Activated B cell treated with CpG ODN at 0.5 μM for 24 hours (primary cell): ENCODE data around the gene PPP1R14B. TPM values are rescaled to one million over a fixed set of nuclear protein-coding genes. Genes with fewer than 3 reads are reported as not detected.

Experiments used
- ATAC-seq: fragments of 200-7000 bp; cut with Tn5 transposase; one replicate; pipeline ENCODE4 v1.10.0; 2021; ENCODE audit warnings: low read depth, mild to moderate bottlenecking, moderate library complexity
- CTCF ChIA-PET: fragments of 350-600 bp; sonication (Branson Sonifier 250); formaldehyde crosslinking; loops from one replicate; lab custom pipeline; 2021; ENCODE audit warnings: antibody characterized with exemption; lab: Charles Lee
- POLR2A ChIA-PET: fragments of 350-600 bp; sonication (Branson Sonifier 250); formaldehyde crosslinking; loops from one replicate; lab custom pipeline; 2021; ENCODE audit warnings: antibody characterized with exemption; lab: Charles Lee
- DNase-seq: peaks from one replicate; pipeline ENCODE4 v3.0.0; 2022
- H3K27ac Mint-ChIP-seq: one replicate; pipeline ENCODE4 v1.8.0; 2020; ENCODE audit warnings: mixed read lengths
- H3K27me3 Mint-ChIP-seq: one replicate; pipeline ENCODE4 v1.8.0; 2021; ENCODE audit warnings: mixed read lengths
- H3K36me3 Mint-ChIP-seq: one replicate; pipeline ENCODE4 v1.8.0; 2021; ENCODE audit warnings: low read depth, mixed read lengths
- H3K4me1 Mint-ChIP-seq: one replicate; pipeline ENCODE4 v1.8.0; 2021; ENCODE audit warnings: mixed read lengths
- H3K4me3 Mint-ChIP-seq: one replicate; pipeline ENCODE4 v1.8.0; 2020; ENCODE audit warnings: mild to moderate bottlenecking, mixed read lengths
- H3K9me3 Mint-ChIP-seq: one replicate; pipeline ENCODE4 v1.8.0; 2020; ENCODE audit warnings: mixed read lengths
- intact Hi-C: fragments of 100-400 bp; cut with micrococcal nuclease; formaldehyde crosslinking; loops from one replicate; pipeline ENCODE4 v1.15.1; 2024
- total RNA-seq: library from RNA; stranded (reverse); gene quantifications from 2 replicates; pipeline ENCODE4 v1.2.3, GENCODE V29; 2022
- TF ChIP-seq, protein P1 (sequence below): fragments of 200-600 bp; IDR thresholded peaks from one replicate; pipeline ENCODE4 v1.8.0; 2022; ENCODE audit warnings: antibody characterized with exemption, mild to moderate bottlenecking

Gene PPP1R14B
- total RNA-seq, 1 donor from 2014 or later, result 112 TPM

DNA sequence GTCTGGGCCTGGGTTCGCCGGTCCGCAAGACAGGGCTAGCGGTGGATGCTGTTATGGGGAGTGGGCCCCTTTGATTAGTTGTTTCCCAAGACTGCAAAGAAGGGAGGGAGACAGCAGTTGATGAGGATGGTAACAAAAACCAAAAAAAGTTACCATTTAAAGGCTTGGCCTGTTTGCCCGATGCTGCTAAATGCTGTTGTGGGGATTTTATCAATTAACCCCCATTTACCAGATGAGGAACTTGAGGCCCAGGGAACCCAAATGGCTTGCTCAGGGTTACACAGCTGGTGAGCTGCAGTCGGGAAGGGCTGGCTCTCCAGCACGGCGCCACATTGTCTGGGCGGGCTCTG, 24.1 kb downstream of the PPP1R14B start:
- H3K27me3 Mint-ChIP-seq, result no peaks in the 10 kb centered on the region
- no peaks in the 10 kb centered on the region for H3K9me3 Mint-ChIP-seq
- no peak for DNase-seq
- TF ChIP-seq, protein P1, sequence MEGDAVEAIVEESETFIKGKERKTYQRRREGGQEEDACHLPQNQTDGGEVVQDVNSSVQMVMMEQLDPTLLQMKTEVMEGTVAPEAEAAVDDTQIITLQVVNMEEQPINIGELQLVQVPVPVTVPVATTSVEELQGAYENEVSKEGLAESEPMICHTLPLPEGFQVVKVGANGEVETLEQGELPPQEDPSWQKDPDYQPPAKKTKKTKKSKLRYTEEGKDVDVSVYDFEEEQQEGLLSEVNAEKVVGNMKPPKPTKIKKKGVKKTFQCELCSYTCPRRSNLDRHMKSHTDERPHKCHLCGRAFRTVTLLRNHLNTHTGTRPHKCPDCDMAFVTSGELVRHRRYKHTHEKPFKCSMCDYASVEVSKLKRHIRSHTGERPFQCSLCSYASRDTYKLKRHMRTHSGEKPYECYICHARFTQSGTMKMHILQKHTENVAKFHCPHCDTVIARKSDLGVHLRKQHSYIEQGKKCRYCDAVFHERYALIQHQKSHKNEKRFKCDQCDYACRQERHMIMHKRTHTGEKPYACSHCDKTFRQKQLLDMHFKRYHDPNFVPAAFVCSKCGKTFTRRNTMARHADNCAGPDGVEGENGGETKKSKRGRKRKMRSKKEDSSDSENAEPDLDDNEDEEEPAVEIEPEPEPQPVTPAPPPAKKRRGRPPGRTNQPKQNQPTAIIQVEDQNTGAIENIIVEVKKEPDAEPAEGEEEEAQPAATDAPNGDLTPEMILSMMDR, result no peak
- intact Hi-C loops, result no loop called here
- H3K4me3 Mint-ChIP-seq, result no peak overlapping the region
- CTCF ChIA-PET, result no interaction called here
- POLR2A ChIA-PET, result interaction anchor here (0.7 to 12.7 kb wide), 4 partner anchors 14 to 1435 kb away, joined by 3 to 191 read pairs (median 4); partner anchors contain the start of genes FERMT3, FKBP2 and TMEM179B
- H3K36me3 Mint-ChIP-seq, result peaks cover 42% of the 10 kb centered on the region
- peaks cover 21% of the 10 kb centered on the region for H3K4me1 Mint-ChIP-seq
- H3K27ac Mint-ChIP-seq, result no peak overlapping the region
- no peak for ATAC-seq

DNA sequence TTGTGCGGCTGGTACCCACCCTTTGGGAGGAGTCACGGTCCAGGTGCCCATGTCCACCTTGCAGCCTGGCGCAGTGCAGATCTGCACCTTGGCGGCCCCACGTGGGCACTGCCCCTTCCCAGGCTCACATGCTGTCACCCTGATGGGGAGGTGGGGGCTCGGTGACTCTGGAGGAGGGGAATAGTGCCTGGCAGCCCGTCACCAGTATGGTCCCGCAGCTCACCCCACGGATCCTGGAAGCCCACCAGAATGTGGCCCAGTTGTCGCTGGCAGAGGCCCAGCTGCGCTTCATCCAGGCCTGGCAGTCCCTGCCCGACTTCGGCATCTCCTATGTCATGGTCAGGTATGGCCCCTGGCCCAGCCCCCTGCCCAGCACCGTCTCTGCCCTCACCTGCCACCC, 25.9 kb downstream of the PPP1R14B start:
- no peak overlapping the region for H3K27ac Mint-ChIP-seq
- H3K9me3 Mint-ChIP-seq, result no peaks in the 10 kb centered on the region
- DNase-seq (no peak), ATAC-seq (no peak)
- peaks cover 47% of the 10 kb centered on the region for H3K36me3 Mint-ChIP-seq
- ChIA-PET CTCF (interaction anchor here (1.4 kb wide), 1 partner anchor 16 kb away, joined by 5 read pairs; no protein-coding TSS in a partner anchor), POLR2A (no interaction called here)
- H3K4me3 Mint-ChIP-seq, result no peak overlapping the region
- intact Hi-C loops, result no loop called here
- no peaks in the 10 kb centered on the region for H3K27me3 Mint-ChIP-seq
- H3K4me1 Mint-ChIP-seq, result peaks cover 14% of the 10 kb centered on the region
- TF ChIP-seq, protein P1, result no peak

DNA sequence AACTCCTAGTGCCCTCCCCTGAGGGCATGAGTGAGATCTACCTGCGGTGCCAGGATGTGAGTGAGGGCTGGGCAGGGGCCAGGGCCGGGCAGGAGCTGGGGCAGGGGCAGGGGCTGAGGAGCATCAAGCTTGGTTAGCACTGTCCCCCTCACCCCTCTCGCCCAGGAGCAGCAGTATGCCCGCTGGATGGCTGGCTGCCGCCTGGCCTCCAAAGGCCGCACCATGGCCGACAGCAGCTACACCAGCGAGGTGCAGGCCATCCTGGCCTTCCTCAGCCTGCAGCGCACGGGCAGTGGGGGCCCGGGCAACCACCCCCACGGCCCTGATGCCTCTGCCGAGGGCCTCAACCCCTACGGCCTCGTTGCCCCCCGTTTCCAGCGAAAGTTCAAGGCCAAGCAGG, 26.5 kb downstream of the PPP1R14B start:
- H3K9me3 Mint-ChIP-seq, result no peaks in the 10 kb centered on the region
- no peak overlapping the region for H3K27ac Mint-ChIP-seq
- peaks cover 17% of the 10 kb centered on the region for H3K4me1 Mint-ChIP-seq
- ATAC-seq, result no peak
- POLR2A ChIA-PET, result no interaction called here
- DNase-seq, result no peak
- H3K36me3 Mint-ChIP-seq, result peaks cover 51% of the 10 kb centered on the region
- H3K27me3 Mint-ChIP-seq, result no peaks in the 10 kb centered on the region
- intact Hi-C loops, result no loop called here
- H3K4me3 Mint-ChIP-seq, result no peak overlapping the region
- CTCF ChIA-PET, result no interaction called here
- TF ChIP-seq, protein P1, result no peak

DNA sequence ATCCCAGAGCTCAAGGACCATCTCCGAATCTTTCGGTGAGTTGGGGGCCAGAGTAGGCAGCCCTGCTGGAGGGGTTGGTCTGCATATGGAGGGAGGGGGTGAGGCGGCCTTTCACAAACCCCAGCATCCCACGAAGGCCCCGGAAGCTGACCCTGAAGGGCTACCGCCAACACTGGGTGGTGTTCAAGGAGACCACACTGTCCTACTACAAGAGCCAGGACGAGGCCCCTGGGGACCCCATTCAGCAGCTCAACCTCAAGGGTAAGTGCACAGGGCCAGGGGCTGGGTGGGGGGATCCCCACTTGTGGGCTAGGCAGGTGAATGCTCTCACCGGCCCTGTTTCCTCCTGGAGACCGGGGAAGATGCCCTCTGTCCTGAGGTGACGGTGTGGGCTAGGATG, 27.0 kb downstream of the PPP1R14B start:
- DNase-seq, result no peak
- TF ChIP-seq, protein P1, result no peak
- no peaks in the 10 kb centered on the region for H3K27me3 Mint-ChIP-seq
- CTCF ChIA-PET, result no interaction called here
- intact Hi-C loops, result no loop called here
- peaks cover 56% of the 10 kb centered on the region for H3K36me3 Mint-ChIP-seq
- no peak for ATAC-seq
- no peak overlapping the region for H3K27ac Mint-ChIP-seq
- H3K9me3 Mint-ChIP-seq, result no peaks in the 10 kb centered on the region
- H3K4me3 Mint-ChIP-seq, result no peak overlapping the region
- POLR2A ChIA-PET, result interaction anchor here (0.9 to 6.3 kb wide), 2 partner anchors 14 to 51 kb away, joined by 3 to 37 read pairs; partner anchors contain the start of gene FERMT3
- H3K4me1 Mint-ChIP-seq, result peaks cover 17% of the 10 kb centered on the region

DNA sequence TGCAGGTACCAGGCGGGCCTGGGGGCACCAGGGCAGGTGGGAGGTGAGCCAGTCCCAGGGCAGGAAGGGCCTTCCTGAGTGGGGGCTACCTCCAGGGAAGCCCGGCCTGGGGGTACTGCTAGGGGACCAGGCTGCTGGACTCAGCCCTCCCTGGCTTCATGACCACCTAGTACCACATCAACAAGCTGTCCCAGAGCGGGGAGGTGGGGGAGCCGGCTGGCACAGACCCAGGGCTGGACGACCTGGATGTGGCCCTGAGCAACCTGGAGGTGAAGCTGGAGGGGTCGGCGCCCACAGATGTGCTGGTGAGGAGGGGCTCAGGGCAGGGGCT, 27.4 kb downstream of the PPP1R14B start:
- Mint-ChIP-seq H3K9me3 (no peaks in the 10 kb centered on the region), H3K36me3 (peaks cover 59% of the 10 kb centered on the region), H3K4me1 (peaks cover 18% of the 10 kb centered on the region), H3K27ac (no peak overlapping the region), H3K4me3 (no peak overlapping the region), H3K27me3 (no peaks in the 10 kb centered on the region)
- no peak for DNase-seq
- ChIA-PET CTCF (no interaction called here), POLR2A (interaction anchor here (0.9 to 6.3 kb wide), 3 partner anchors 8 to 52 kb away, joined by 3 to 37 read pairs (median 6); partner anchors contain the start of gene FERMT3)
- TF ChIP-seq, protein P1, result no peak
- ATAC-seq, result no peak
- intact Hi-C loops, result no loop called here
